T-cell (primary cell): ENCODE data around the gene WDR86. TPM values are rescaled to one million over a fixed set of nuclear protein-coding genes. Genes with fewer than 3 reads are reported as not detected.

Source experiments
- ATAC-seq, 4 experiments: fragments of 200-7000 bp in 3 of 4; fragments of 150-1000 bp in 1 of 4; cut with Tn5 transposase; replicated peaks in 1 of 4; 1 replicate in 3 of 4; 2 replicates in 1 of 4; pipeline ENCODE4 v1.10.0; 2021; ENCODE audit warnings: moderate library complexity in 3 of 4, mild to moderate bottlenecking in 2 of 4, moderate number of reproducible peaks in 1 of 4
- CTCF ChIA-PET, 2 donors: fragments of 300-600 bp; sonication (Branson Sonifier 250); formaldehyde crosslinking; loops; one replicate each; lab custom pipeline; 2022; ENCODE audit warnings: antibody characterized with exemption in 2 of 2; lab: Charles Lee
- POLR2A ChIA-PET, 2 donors: fragments of 300-600 bp; sonication (Branson Sonifier 250); formaldehyde crosslinking; loops; one replicate each; lab custom pipeline; 2022; ENCODE audit warnings: antibody characterized with exemption in 2 of 2; lab: Charles Lee
- DNase-seq, 35 experiments: peaks; one replicate each; pipeline versions ENCODE4 v3.0.0 to v3.0.0-alpha.2; 2013 to 2023
- H3K27ac ChIP-seq: one replicate; pipeline ENCODE4 v1.5.1; 2013; ENCODE audit warnings: low read length
- H3K27me3 ChIP-seq, 2 experiments: replicated peaks in 1 of 2; 1 replicate in 1 of 2; 2 replicates in 1 of 2; pipeline versions ENCODE4 v1.6.1 to v1.7.0; 2013; ENCODE audit warnings: low read length in 1 of 2, mixed read lengths in 1 of 2; ENCODE audit not compliant: control insufficient read depth in 2 of 2, insufficient read depth in 2 of 2; ENCODE audit errors: extremely low read depth in 1 of 2
- H3K36me3 ChIP-seq, 2 donors: 1 replicate in 1 of 2; 2 replicates in 1 of 2; pipeline versions ENCODE4 v1.6.1 to v1.7.0; 2013; ENCODE audit warnings: low read length in 1 of 2; ENCODE audit not compliant: control insufficient read depth in 2 of 2, insufficient read depth in 1 of 2; ENCODE audit errors: extremely low read depth in 1 of 2
- H3K4me1 ChIP-seq, 2 experiments: 1 replicate in 1 of 2; 2 replicates in 1 of 2; pipeline versions ENCODE4 v1.6.1 to v1.7.0; 2013; ENCODE audit warnings: low read length in 2 of 2, mixed read lengths in 1 of 2; ENCODE audit not compliant: insufficient read depth in 2 of 2, control insufficient read depth in 1 of 2; ENCODE audit errors: extremely low read depth in 1 of 2
- H3K4me3 ChIP-seq, 2 donors: 1 replicate in 1 of 2; 2 replicates in 1 of 2; pipeline versions ENCODE4 v1.5.1 to v1.7.0; 2013; ENCODE audit warnings: mild to moderate bottlenecking in 2 of 2, low read length in 1 of 2, moderate library complexity in 1 of 2; ENCODE audit not compliant: control insufficient read depth in 1 of 2; ENCODE audit errors: extremely low read depth in 1 of 2
- H3K9me3 ChIP-seq: 2 replicates; pipeline ENCODE4 v1.7.0; 2013
- H3K27ac Mint-ChIP-seq, 2 donors: one replicate each; pipeline ENCODE4 v1.8.0; 2020 to 2021; ENCODE audit warnings: mild to moderate bottlenecking in 2 of 2, mixed read lengths in 2 of 2
- H3K27me3 Mint-ChIP-seq, 2 donors: one replicate each; pipeline ENCODE4 v1.8.0; 2021 to 2022; ENCODE audit warnings: mixed read lengths in 2 of 2
- H3K36me3 Mint-ChIP-seq: one replicate; pipeline ENCODE4 v1.8.0; 2021; ENCODE audit warnings: mixed read lengths
- H3K4me1 Mint-ChIP-seq, 3 donors: one replicate each; pipeline ENCODE4 v1.8.0; 2020 to 2022; ENCODE audit warnings: mixed read lengths in 3 of 3, mild to moderate bottlenecking in 1 of 3
- H3K4me3 Mint-ChIP-seq, 3 donors: one replicate each; pipeline ENCODE4 v1.8.0; 2020 to 2022; ENCODE audit warnings: mild to moderate bottlenecking in 3 of 3, mixed read lengths in 3 of 3, moderate library complexity in 3 of 3
- H3K9me3 Mint-ChIP-seq, 3 donors: one replicate each; pipeline ENCODE4 v1.8.0; 2020 to 2022; ENCODE audit warnings: mixed read lengths in 3 of 3
- WGBS: methylation state at CpG from one replicate; pipeline ENCODE4 v1.1.5; 2013; ENCODE audit warnings: missing lambda C conversion rate; ENCODE audit not compliant: insufficient coverage; 5-methylcytosine and 5-hydroxymethylcytosine counted together
- total RNA-seq, 35 experiments: library from RNA in 6 of 35; stranded (reverse) in 6 of 35; fragments of 120-200 nt in 1 of 35; gene quantifications; one replicate each; pipeline versions ENCODE4 v1.2.1 to v1.2.4 and lab custom pipeline; 2013 to 2026

Gene WDR86
- 10 to 100 TPM in 3 of 5 donors, 1 to 10 TPM in 2; 3.1 to 26.0 (median 10.1) TPM for total RNA-seq
- 8.5 TPM for total RNA-seq (2013)
- 0.16 to 15.8 (median 2.9) reads per million in 29 experiments for total RNA-seq (lab: John Stamatoyannopoulos, UW)

GRCh38 chr7:151409667-151410404 is at the start of gene WDR86:
Gene WDR86, minus strand, starts transcription at chr7:151410038. Its CDS starts 449 bp downstream, at chr7:151409589.
- 3% methylated on average over 67 of the region's 75 CpGs for WGBS
- ChIA-PET POLR2A (interaction anchor here in 1 of 2 donors (0.6 to 0.7 kb wide), 2 partner anchors 70 to 110 kb away, joined by 4 to 6 read pairs; partner anchors contain the start of gene RHEB), CTCF (interaction anchor here in 1 of 2 donors (0.6 kb wide), 1 partner anchor 98 kb away, joined by 3 read pairs; no protein-coding TSS in a partner anchor)
- H3K4me3 Mint-ChIP-seq: peak within 1 kb of the TSS; percentile 76 to 82 (median 78)
- H3K36me3 ChIP-seq: no peaks in the 10 kb centered on the region
- H3K9me3 Mint-ChIP-seq: no peaks in the 10 kb centered on the region
- peaks cover 30 to 49% (median 37%) of the 10 kb centered on the region in 3 donors for H3K4me1 Mint-ChIP-seq
- peak in 3 of 4 experiments; percentile 14 to 45 (median 36) for ATAC-seq
- peak within 1 kb of the TSS; percentile 59 to 63 for H3K4me3 ChIP-seq
- peaks cover 8 to 30% of the 10 kb centered on the region in 2 donors for H3K27me3 Mint-ChIP-seq
- peaks cover 2 to 43% of the 10 kb centered on the region in 2 experiments for H3K27me3 ChIP-seq
- H3K9me3 ChIP-seq: no peaks in the 10 kb centered on the region
- H3K27ac Mint-ChIP-seq: peak within 1 kb of the TSS; percentile 87 to 93
- H3K27ac ChIP-seq: peak within 1 kb of the TSS; percentile 94
- peaks cover 0 to 51% of the 10 kb centered on the region in 2 experiments for H3K4me1 ChIP-seq
- peaks cover 4% of the 10 kb centered on the region for H3K36me3 Mint-ChIP-seq
- DNase-seq: peak in 16 of 35 experiments; percentile 12 to 52 (median 28)

- Mint-ChIP-seq H3K27me3 (peaks cover 0 to 8% of the 10 kb centered on the region in 2 donors), H3K27ac (no peak overlapping the region), H3K4me3 (no peak overlapping the region), H3K36me3 (peaks cover under 1% of the 10 kb centered on the region), H3K4me1 (peaks cover 6 to 11% (median 6%) of the 10 kb centered on the region in 3 donors), H3K9me3 (peaks cover 0 to 6% (median 3%) of the 10 kb centered on the region in 3 donors)
- H3K4me3 ChIP-seq: no peak overlapping the region
- POLR2A ChIA-PET: no interaction called here
- H3K4me1 ChIP-seq: peaks cover 0 to 6% of the 10 kb centered on the region in 2 experiments
- H3K9me3 ChIP-seq: no peaks in the 10 kb centered on the region
- no peak overlapping the region for H3K27ac ChIP-seq
- CTCF ChIA-PET: no interaction called here
- ATAC-seq: no peak
- no peaks in the 10 kb centered on the region for H3K36me3 ChIP-seq
- H3K27me3 ChIP-seq: peaks cover 0 to 16% of the 10 kb centered on the region in 2 experiments
- DNase-seq: no peak
- WGBS: 95% methylated on average over 3 of the region's 6 CpGs
These were observed 47.7 kb upstream of the WDR86 start for GRCh38 chr7:151457534-151457933.

- Mint-ChIP-seq H3K4me1 (peaks cover 6 to 11% (median 6%) of the 10 kb centered on the region in 3 donors), H3K27ac (no peak overlapping the region), H3K36me3 (no peaks in the 10 kb centered on the region), H3K9me3 (no peaks in the 10 kb centered on the region), H3K27me3 (peaks cover 0 to 8% of the 10 kb centered on the region in 2 donors), H3K4me3 (no peak overlapping the region)
- no peak for DNase-seq
- Histone ChIP-seq H3K27ac (no peak overlapping the region), H3K4me3 (no peak overlapping the region), H3K27me3 (peaks cover 0 to 19% of the 10 kb centered on the region in 2 experiments), H3K4me1 (peaks cover 0 to 6% of the 10 kb centered on the region in 2 experiments), H3K9me3 (no peaks in the 10 kb centered on the region), H3K36me3 (no peaks in the 10 kb centered on the region)
- no peak for ATAC-seq
- CTCF ChIA-PET: no interaction called here
- POLR2A ChIA-PET: no interaction called here
- no CpG with 5 or more reads among the region's 4 CpGs for WGBS
These were observed 46.9 kb upstream of the WDR86 start for GRCh38 chr7:151456782-151457181.

- H3K27ac ChIP-seq: no peak overlapping the region
- H3K4me3 Mint-ChIP-seq: no peak overlapping the region
- CTCF ChIA-PET: no interaction called here
- peak in 1 of 35 experiments; percentile 2 for DNase-seq
- H3K9me3 ChIP-seq: no peaks in the 10 kb centered on the region
- WGBS: 89% methylated on average over 4 of the region's 5 CpGs
- H3K4me1 ChIP-seq: peaks cover 0 to 6% of the 10 kb centered on the region in 2 experiments
- POLR2A ChIA-PET: no interaction called here
- ATAC-seq: no peak
- H3K36me3 ChIP-seq: no peaks in the 10 kb centered on the region
- no peak overlapping the region for H3K4me3 ChIP-seq
- H3K27me3 Mint-ChIP-seq: peaks cover 0 to 8% of the 10 kb centered on the region in 2 donors
- peaks cover 6 to 11% (median 6%) of the 10 kb centered on the region in 3 donors for H3K4me1 Mint-ChIP-seq
- no peaks in the 10 kb centered on the region for H3K9me3 Mint-ChIP-seq
- H3K27me3 ChIP-seq: peaks cover 0 to 19% of the 10 kb centered on the region in 2 experiments
- no peak overlapping the region for H3K27ac Mint-ChIP-seq
- H3K36me3 Mint-ChIP-seq: no peaks in the 10 kb centered on the region
These were observed 46.4 kb upstream of the WDR86 start for GRCh38 chr7:151456276-151456675.

- Histone ChIP-seq H3K9me3 (no peaks in the 10 kb centered on the region), H3K27ac (no peak overlapping the region), H3K27me3 (peaks cover 0 to 18% of the 10 kb centered on the region in 2 experiments), H3K36me3 (no peaks in the 10 kb centered on the region), H3K4me1 (peaks cover 0 to 6% of the 10 kb centered on the region in 2 experiments), H3K4me3 (no peak overlapping the region)
- ChIA-PET CTCF (no interaction called here), POLR2A (no interaction called here)
- no peaks in the 10 kb centered on the region for H3K36me3 Mint-ChIP-seq
- H3K4me3 Mint-ChIP-seq: no peak overlapping the region
- ATAC-seq (no peak), DNase-seq (no peak)
- H3K4me1 Mint-ChIP-seq: peaks cover 6 to 11% (median 6%) of the 10 kb centered on the region in 3 donors
- H3K27ac Mint-ChIP-seq: no peak overlapping the region
- H3K9me3 Mint-ChIP-seq: no peaks in the 10 kb centered on the region
- WGBS: 60% methylated on average over 1 of the region's 4 CpGs
- peaks cover 0 to 6% of the 10 kb centered on the region in 2 donors for H3K27me3 Mint-ChIP-seq
These were observed 45.9 kb upstream of the WDR86 start for GRCh38 chr7:151455690-151456089.

GRCh38 chr7:151454932-151455530 is 45.2 kb upstream of the WDR86 start:
- POLR2A ChIA-PET: no interaction called here
- Mint-ChIP-seq H3K36me3 (no peaks in the 10 kb centered on the region), H3K9me3 (no peaks in the 10 kb centered on the region), H3K27me3 (peaks cover 0 to 1% of the 10 kb centered on the region in 2 donors), H3K27ac (no peak overlapping the region), H3K4me1 (peaks cover 6 to 11% (median 6%) of the 10 kb centered on the region in 3 donors), H3K4me3 (no peak overlapping the region)
- no peaks in the 10 kb centered on the region for H3K9me3 ChIP-seq
- 88% methylated on average over 15 of the region's 15 CpGs for WGBS
- DNase-seq (peak in 1 of 35 experiments; percentile 13), ATAC-seq (no peak)
- H3K4me3 ChIP-seq: no peak overlapping the region
- H3K36me3 ChIP-seq: no peaks in the 10 kb centered on the region
- H3K27ac ChIP-seq: no peak overlapping the region
- peaks cover 0 to 6% of the 10 kb centered on the region in 2 experiments for H3K4me1 ChIP-seq
- peaks cover 0 to 11% of the 10 kb centered on the region in 2 experiments for H3K27me3 ChIP-seq
- CTCF ChIA-PET: no interaction called here
